DMS153 treated with DMSO at 0.1 percent for 48 hours (cell line): ENCODE results near the gene RUBCNL.
"Not testable (repeated sequence)": the region's sequence is repeated elsewhere in the genome, so short reads cannot be mapped to it uniquely, and the experiment has no call there.

ENCODE experiments used
- DNase-seq: peaks from one replicate; lab custom pipeline; 2025; ENCODE audit not compliant: unreplicated experiment; lab: John Stamatoyannopoulos, UW

Gene RUBCNL, protein sequence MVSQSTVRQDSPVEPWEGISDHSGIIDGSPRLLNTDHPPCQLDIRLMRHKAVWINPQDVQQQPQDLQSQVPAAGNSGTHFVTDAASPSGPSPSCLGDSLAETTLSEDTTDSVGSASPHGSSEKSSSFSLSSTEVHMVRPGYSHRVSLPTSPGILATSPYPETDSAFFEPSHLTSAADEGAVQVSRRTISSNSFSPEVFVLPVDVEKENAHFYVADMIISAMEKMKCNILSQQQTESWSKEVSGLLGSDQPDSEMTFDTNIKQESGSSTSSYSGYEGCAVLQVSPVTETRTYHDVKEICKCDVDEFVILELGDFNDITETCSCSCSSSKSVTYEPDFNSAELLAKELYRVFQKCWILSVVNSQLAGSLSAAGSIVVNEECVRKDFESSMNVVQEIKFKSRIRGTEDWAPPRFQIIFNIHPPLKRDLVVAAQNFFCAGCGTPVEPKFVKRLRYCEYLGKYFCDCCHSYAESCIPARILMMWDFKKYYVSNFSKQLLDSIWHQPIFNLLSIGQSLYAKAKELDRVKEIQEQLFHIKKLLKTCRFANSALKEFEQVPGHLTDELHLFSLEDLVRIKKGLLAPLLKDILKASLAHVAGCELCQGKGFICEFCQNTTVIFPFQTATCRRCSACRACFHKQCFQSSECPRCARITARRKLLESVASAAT

DNA sequence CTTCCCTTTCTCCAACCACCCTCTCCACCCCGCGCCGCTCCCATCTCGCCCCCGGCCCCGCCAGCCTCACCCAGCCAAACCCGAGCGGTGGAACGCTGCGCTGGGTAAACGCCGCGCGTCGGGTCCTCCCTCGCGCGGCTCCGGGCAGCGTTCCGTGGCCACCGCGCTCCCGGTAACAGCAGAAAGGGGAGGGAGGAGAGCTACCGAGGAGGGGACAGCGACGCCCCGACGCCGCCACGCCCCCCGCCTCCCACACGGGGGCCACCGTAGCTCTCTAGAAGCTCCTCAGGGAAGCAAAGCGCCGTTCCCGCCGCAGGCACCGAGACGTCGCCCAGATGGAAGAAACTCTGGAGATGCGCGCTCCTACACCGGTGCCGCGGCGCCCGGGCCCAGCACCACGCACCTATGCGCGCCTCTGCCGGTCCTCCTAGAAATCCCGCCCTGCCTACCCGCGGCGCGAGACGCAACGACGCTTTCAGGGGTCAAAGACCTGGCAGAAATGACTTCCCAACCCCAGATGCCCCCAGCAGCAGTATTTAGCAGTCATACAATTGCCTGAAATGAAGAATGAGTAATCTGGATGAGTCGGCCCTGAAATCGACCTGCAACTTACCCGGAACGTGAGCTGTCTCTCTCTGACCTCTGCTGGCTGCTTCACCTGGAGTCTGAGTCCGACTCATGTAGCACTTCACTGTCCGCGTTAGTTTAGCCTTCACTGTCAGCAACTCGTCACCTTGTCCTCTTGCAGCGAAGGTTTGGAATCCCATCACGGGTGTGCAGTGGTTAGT, at the start of gene RUBCNL:
RUBCNL (minus strand) TSS at position 189 of the 788 bp plus-strand sequence. CDS start 14,777 bp downstream, outside the sequence.
- DNase-seq = peak; percentile 4

DNA sequence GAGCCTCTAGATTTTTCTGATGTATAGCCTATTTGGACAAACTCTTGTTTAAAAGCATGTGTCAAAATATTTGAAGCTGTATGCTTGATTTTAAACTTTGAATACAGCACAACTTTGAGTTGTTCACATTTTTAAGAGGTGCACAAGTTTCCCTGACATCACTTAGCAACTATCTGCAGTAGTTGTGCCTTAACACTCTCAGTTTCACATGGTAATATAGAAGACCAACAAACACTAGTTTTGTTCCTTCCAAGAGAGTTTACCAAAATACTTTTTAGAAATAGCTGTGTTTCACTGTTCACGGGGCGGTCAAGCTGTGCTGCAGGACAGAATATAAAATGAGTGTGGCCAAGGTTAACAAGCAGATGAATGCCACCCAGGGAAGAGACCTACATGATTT, 42.5 kb upstream of the RUBCNL start:
- DNase-seq = not testable (repeated sequence)

GRCh38 chr13:46405457-46405856, 18.4 kb upstream of the RUBCNL start:
- no peak for DNase-seq

- DNase-seq = no peak
Measured at GRCh38 chr13:46404733-46405100, 17.7 kb upstream of the RUBCNL start.

- no peak for DNase-seq
Measured at GRCh38 chr13:46403851-46404732, 17.0 kb upstream of the RUBCNL start.

- no peak for DNase-seq
Measured at GRCh38 chr13:46402178-46402577, 15.1 kb upstream of the RUBCNL start.

DNA sequence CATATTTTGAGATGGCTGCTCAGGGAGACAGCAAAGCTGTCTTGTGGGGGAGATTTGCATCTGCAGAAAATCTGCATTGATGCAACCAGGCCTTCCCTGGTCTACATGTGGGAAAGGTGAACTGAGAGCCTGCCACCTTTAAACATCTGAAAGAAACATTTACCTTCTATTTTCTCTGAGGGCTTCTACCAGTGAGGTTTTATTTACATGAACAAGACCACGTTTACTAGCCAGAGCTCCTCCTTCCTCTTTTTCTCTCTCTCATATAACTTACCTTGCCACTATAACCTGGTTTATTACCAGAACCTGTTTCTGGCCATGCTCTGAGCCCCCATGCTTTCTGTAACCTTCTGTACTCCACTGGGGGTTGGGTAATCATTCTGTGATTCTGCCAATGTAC, 14.4 kb upstream of the RUBCNL start:
- DNase-seq = no peak

GRCh38 chr13:46396341-46396740, 9.3 kb upstream of the RUBCNL start:
- no peak for DNase-seq

DNA sequence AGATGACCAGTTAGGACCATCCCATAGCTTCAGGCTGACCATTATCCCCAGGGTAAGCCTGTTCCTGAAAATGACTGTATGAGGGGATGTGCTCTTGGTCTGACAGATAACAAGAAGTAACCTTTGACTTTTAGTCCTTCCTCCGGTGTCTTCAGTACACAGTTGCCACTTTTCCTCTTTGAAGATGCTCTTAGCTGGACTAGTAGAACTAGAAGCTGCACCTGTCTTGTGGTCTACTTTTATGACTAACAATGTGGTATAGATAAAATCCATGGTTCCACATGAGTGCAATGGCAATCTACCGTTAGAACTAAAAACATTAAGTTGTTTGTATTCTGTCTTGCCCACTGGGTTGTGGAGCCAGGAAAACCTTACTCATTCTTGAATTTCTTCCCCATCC, 5.9 kb upstream of the RUBCNL start:
- no peak for DNase-seq

DNA sequence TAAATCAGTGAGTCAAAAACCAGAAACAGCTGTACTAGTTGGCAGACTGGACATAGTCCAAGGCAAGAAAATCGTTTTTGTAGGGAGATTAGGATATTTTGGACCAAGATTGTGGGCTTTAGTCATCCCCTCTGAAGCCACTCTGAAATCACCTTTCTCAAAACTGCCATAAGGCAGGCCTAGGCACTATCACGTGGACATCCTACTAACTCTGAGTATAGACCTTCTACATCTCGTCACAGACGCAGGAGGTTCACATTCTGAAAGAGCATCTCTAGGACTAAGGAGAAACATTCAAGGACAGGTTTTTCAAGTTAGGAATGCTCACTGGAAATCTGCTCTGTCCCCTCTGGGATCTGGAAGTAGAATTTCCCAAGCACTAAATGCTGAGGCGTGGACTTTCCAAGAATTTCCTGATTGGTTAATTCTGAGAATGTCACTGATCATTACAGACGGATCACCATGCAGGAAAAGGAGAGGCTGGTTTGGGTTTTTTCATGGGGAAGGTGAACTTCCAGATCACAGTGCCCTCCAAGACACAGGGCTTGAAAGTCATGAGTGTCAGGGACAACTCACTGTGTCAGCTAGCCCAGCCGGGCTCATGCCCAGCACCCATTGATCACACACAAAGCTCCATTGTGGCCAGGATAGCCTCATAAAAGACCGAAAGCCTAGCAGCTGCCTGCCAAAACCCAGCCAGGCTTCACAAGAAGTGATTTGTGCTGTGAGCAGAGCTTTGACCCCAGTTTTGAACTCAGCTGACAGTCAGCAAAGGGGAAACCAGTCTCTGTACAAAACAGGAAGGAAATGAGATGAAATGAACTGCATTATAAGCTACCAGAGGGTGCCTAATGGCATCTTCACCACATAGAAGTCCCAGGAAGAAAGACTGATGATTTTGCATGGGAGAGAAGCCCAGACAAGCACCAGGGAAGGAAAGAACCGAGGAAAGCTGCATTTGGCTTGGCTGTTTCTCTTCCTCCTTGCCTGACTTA, 2.7 kb upstream of the RUBCNL start:
- DNase-seq = no peak

GRCh38 chr13:46388846-46389245, 1.8 kb upstream of the RUBCNL start:
- no peak for DNase-seq

GRCh38 chr13:46388308-46388707, 1.3 kb upstream of the RUBCNL start:
- no peak for DNase-seq

GRCh38 chr13:46386392-46387063, 524 bp downstream of the RUBCNL start:
- no peak for DNase-seq

DNA sequence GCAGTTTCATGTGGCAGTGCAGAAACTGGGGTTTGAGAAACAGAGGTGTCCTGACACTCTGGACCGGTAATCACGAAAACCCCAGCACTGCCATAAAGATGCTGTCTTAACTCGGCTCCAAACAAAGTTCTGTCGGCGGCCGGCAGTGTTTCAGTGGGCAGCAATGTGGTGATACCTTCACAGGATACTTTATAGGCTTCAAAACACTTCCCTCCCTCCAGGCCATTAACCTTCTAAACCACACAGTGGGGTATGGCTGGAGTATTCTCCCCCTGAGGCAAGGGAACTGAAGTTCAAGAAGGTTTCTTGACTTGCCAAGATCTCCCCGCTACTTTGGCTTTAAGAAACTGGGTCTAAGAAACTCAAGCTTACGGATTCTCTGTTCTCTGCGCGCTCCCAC, 1.1 kb downstream of the RUBCNL start:
- DNase-seq = no peak

DNA sequence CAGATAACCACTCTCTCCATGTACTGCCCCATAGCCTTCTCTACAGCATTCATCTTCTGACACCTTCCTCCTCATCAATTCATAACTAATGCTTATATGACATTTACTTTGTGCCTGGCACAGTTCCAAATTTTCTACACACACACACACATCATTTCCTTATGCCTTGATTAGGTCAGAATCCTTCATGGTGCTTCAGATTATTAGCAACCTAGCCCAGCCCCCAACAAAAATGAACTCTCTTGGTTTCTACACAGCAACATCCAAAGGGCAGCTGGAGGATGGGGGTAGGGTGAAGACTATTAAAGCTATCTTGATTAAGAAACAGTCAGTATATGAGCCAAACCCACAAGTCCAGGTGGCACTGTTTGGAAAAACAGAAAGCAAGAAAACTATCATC, 3.7 kb downstream of the RUBCNL start:
- DNase-seq = no peak

GRCh38 chr13:46382224-46382623, 4.8 kb downstream of the RUBCNL start:
- DNase-seq = no peak

- DNase-seq = no peak
Measured at GRCh38 chr13:46380242-46380641, 6.8 kb downstream of the RUBCNL start.

- DNase-seq = no peak
Measured at GRCh38 chr13:46379611-46380010, 7.4 kb downstream of the RUBCNL start.

DNA sequence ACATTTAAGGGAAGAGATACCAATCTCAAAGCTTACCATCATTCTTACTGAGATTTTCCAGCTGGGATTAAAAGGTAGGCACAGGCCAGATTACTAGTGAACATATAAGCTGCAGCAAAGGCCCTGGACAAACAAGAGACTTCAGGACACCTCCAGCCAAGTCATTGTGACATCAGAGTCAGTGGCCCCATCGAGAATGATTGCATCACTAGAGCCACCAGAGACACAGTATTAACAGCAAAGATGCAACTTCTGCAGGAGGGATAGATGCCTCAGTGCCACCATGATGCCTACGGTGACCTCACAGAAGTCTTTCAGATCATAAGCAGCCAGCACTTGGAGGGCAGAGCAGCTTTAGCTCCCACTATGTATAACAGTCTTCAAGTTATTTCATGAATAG, 8.6 kb downstream of the RUBCNL start:
- no peak for DNase-seq
